NT2/D1 (cell line): ENCODE results near the gene USP47.

ENCODE experiments used
- SUZ12 ChIP-seq: IDR thresholded peaks from 2 replicates; pipeline ENCODE4 v1.6.1; 2011; ENCODE audit not compliant: insufficient read length, insufficient read depth; ENCODE audit errors: extremely low read depth
- YY1 ChIP-seq: IDR thresholded peaks from 2 replicates; pipeline ENCODE4 v1.6.1; 2011; ENCODE audit not compliant: insufficient read length, insufficient read depth
- ZNF274 ChIP-seq: IDR thresholded peaks from 2 replicates; pipeline ENCODE4 v1.6.1; 2011; ENCODE audit warnings: mild to moderate bottlenecking, low read depth, low read length

- TF ChIP-seq ZNF274 (no peak), YY1 (no peak), SUZ12 (no peak)
These were observed 1.9 kb downstream of the USP47 start for GRCh38 chr11:11843642-11844041.
